Skeletal muscle tissue (tissue), 4 donors: Measurements from ENCODE around the gene SCN1B. TPM values are rescaled to one million over a fixed set of nuclear protein-coding genes. Genes with fewer than 3 reads are reported as not detected.
"Not testable (repeated sequence)": the region's sequence is repeated elsewhere in the genome, so short reads cannot be mapped to it uniquely, and the experiment has no call there.

ENCODE experiments used
- H3K27ac ChIP-seq: one replicate; pipeline ENCODE4 v1.7.0; 2013; ENCODE audit warnings: mild to moderate bottlenecking, low read depth, low read length, inconsistent platforms
- H3K27me3 ChIP-seq, 3 donors: one replicate each; pipeline ENCODE4 v1.7.0; 2013; ENCODE audit warnings: low read length in 3 of 3; ENCODE audit not compliant: control insufficient read depth in 3 of 3, insufficient read depth in 3 of 3
- H3K36me3 ChIP-seq, 3 donors: one replicate each; pipeline ENCODE4 v1.7.0; 2013; ENCODE audit warnings: low read length in 3 of 3; ENCODE audit not compliant: control insufficient read depth in 3 of 3, insufficient read depth in 3 of 3
- H3K4me1 ChIP-seq, 3 donors: one replicate each; pipeline ENCODE4 v1.7.0; 2013; ENCODE audit warnings: low read length in 3 of 3, mild to moderate bottlenecking in 3 of 3; ENCODE audit not compliant: control insufficient read depth in 3 of 3, insufficient read depth in 3 of 3
- H3K4me3 ChIP-seq, 3 donors: one replicate each; pipeline ENCODE4 v1.7.0; 2013; ENCODE audit warnings: low read length in 3 of 3
- H3K9ac ChIP-seq, 3 donors: one replicate each; pipeline ENCODE4 v1.7.0; 2013; ENCODE audit warnings: low read length in 3 of 3, mild to moderate bottlenecking in 3 of 3, moderate library complexity in 2 of 3, low read depth in 1 of 3
- H3K9me3 ChIP-seq, 3 donors: one replicate each; pipeline ENCODE4 v1.7.0; 2013; ENCODE audit warnings: low read length in 3 of 3; ENCODE audit not compliant: control insufficient read depth in 3 of 3
- total RNA-seq: library from RNA; depleted of rRNA; stranded (reverse); fragments of >200 nt; gene quantifications from one replicate; pipeline ENCODE4 v1.2.3, GENCODE V29; 2014
- donor health status: Osteomylitis.

SCN1B gene
- total RNA-seq, 1 donor from 2014 or later, result 1.6 TPM

DNA sequence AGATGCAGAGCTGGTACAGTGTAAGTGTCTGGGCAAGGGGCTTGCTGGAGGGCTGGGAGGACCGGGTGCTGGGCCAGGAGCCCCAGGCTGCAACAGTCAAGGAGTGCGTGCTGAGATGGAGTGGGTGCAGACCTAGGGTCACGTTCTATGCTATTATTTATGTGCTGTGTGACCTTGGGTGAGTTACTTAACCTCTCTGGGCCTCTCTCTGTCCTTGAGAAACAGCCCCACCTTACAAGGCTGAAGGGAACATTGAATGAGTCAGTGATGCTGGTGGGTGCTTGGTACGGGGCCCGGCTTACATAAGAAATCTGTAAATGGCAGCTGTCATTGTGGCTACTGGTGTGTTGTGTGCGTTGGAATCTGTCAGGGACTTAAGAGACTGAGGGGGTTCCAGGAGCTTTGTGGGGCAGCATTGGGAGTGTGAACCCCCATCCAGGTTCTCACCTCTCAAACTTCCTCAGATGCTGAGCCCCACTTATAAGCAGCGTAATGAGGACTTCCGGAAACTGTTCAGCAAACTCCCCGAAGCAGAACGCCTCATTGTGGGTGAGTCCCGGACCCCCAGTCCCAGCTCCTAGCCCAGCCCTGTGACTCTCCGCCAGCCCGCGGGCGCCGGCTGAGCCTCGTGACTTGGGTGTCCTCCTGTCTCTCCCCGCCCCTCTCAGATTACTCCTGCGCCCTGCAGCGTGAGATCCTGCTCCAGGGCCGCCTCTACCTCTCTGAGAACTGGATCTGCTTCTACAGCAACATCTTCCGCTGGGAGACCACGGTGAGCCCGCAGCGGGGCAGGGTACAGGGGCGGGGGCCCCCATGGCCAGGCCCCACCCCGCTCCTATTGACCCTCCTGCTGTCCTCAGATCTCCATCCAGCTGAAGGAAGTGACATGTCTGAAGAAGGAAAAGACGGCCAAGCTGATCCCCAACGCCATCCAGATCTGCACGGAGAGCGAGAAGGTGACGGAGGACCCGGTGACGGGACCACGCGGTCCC lies 20.6 kb upstream of the SCN1B start:
- H3K36me3 ChIP-seq, result peaks cover 29 to 51% (median 38%) of the 10 kb centered on the region in 3 donors
- no peaks in the 10 kb centered on the region for H3K9me3 ChIP-seq
- no peaks in the 10 kb centered on the region for H3K27me3 ChIP-seq
- no peak overlapping the region for H3K9ac ChIP-seq
- peak overlapping the region; percentile 58 for H3K27ac ChIP-seq
- H3K4me1 ChIP-seq, result peaks cover 12 to 28% (median 13%) of the 10 kb centered on the region in 3 donors
- no peak overlapping the region for H3K4me3 ChIP-seq

DNA sequence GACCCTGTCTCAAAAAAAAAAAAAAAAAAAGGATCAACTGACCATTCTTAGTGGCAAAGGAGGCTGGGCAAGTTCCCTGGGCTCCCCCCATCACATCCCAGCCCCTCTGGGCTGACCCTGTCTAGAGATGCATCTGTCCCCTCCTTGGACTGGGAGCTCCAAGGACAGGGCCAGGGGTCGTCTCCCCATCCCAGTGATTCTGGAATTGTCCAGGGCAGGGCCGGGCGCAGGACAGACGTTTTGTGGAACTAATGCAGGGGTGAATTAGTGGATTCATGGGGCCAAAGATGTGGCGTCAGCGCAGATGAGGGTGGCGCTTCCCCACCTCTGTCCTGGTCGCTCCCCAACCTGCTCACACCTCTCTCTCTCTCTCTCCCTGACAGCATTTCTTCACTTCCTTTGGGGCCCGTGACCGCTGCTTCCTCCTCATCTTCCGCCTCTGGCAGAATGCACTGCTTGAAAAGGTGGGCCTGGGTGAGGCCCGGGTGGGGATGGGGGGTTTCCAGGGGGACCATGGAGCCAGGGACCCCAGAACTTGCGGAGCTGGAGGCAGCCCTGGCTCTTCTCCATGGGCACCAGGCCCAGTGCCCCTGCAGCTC lies 19.1 kb upstream of the SCN1B start:
- Histone ChIP-seq H3K27ac (no peak overlapping the region), H3K9me3 (no peaks in the 10 kb centered on the region), H3K36me3 (peaks cover 39 to 59% (median 47%) of the 10 kb centered on the region in 3 donors), H3K4me3 (no peak overlapping the region), H3K4me1 (peaks cover 12 to 25% (median 13%) of the 10 kb centered on the region in 3 donors), H3K27me3 (no peaks in the 10 kb centered on the region), H3K9ac (no peak overlapping the region)

- Histone ChIP-seq H3K4me1 (peaks cover 12 to 22% (median 13%) of the 10 kb centered on the region in 3 donors), H3K36me3 (peaks cover 41 to 53% (median 47%) of the 10 kb centered on the region in 3 donors), H3K4me3 (no peak overlapping the region), H3K27me3 (no peaks in the 10 kb centered on the region), H3K27ac (peak overlapping the region; percentile 7), H3K9me3 (no peaks in the 10 kb centered on the region), H3K9ac (no peak overlapping the region)
Observed at GRCh38 chr19:35011737-35012682, 18.3 kb upstream of the SCN1B start.

- Histone ChIP-seq H3K27ac (peak overlapping the region; percentile 7), H3K36me3 (peaks cover 42 to 54% (median 54%) of the 10 kb centered on the region in 3 donors), H3K4me3 (no peak overlapping the region), H3K27me3 (no peaks in the 10 kb centered on the region), H3K9me3 (no peaks in the 10 kb centered on the region), H3K9ac (no peak overlapping the region), H3K4me1 (peaks cover 12 to 22% (median 13%) of the 10 kb centered on the region in 3 donors)
Observed at GRCh38 chr19:35013041-35013819, 17.0 kb upstream of the SCN1B start.

DNA sequence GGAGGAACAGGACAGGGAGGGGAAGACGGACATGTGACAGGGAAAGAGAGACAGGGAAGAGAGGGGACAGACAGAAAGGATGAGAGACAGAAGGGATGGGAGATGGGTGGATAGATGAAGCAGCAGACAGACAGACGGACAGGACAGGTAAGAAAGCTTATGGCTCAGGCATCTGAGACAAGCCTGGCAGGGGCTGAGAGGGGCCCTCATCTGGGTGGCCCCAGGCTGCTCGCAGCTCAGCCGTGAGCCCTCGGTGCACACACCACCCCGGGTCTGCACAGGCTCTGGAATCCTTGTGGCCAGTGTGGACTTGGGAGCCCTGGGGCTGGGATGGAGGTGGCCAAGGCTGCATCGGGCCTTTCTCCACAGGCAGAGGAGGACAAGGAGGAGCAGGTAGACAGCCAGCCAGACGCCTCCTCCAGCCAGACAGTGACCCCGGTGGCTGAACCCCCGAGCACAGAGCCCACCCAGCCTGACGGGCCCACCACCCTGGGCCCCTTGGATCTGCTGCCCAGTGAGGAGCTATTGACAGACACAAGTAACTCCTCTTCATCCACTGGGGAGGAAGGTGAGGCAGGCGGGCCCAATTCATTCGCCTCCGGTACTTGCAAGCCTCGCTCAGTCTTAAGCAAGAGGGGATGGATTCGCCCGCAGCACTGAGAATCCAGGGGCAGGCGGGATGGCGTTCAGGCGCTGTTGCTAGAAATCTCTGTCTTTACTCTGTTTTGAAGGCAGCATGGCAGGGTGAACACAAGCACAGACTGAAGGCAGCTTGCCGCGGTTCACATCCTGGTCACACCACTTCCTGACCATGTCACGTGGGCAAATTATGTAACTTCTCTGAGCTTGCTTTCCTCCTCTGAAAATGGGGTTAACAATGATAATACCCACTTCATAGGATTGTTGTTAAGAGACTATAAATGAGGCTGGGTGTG lies 16.2 kb upstream of the SCN1B start:
- H3K4me3 ChIP-seq, result no peak overlapping the region
- H3K9me3 ChIP-seq, result no peaks in the 10 kb centered on the region
- no peak overlapping the region for H3K27ac ChIP-seq
- H3K27me3 ChIP-seq, result no peaks in the 10 kb centered on the region
- H3K4me1 ChIP-seq, result peaks cover 12 to 22% (median 13%) of the 10 kb centered on the region in 3 donors
- H3K36me3 ChIP-seq, result peaks cover 51 to 63% (median 62%) of the 10 kb centered on the region in 3 donors
- H3K9ac ChIP-seq, result no peak overlapping the region

GRCh38 chr19:35014774-35015173 lies 15.5 kb upstream of the SCN1B start:
- H3K4me3 ChIP-seq, H3K9me3 ChIP-seq, H3K27me3 ChIP-seq, H3K27ac ChIP-seq, H3K9ac ChIP-seq: not testable (repeated sequence)
- Histone ChIP-seq H3K36me3 (peaks cover 52 to 66% (median 64%) of the 10 kb centered on the region in 3 donors), H3K4me1 (peaks cover 8 to 22% (median 12%) of the 10 kb centered on the region in 3 donors)

DNA sequence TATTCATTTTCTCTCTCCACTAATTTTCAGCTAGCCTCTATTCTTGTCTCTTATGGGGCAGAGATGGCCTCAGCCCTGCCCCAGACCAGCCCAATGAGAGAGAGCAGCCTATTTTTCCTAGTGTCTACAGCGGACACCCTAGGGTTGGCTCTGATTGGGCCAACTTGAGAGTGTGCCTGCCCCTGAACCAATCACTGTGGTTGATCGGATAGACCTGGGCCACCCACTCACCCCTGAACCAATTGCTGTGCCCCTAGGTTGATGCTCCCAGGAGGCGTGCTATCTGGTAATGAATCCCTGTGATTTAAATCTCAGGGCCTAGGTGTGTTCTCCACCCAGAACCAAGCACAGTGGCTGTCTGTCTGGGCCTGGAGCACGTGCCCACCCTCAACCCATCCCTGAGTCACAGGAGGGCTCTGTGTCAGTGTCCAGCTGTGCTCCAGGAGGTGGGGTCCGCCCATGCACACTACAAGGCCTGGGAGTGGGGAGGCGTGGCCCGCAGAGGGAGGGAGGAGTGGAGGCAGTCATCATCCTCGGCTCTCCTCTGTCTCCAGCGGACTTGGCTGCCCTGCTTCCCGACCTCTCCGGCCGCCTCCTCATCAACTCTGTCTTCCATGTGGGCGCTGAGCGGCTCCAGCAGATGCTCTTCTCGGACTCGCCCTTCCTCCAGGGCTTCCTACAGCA lies 14.9 kb upstream of the SCN1B start:
- no peak overlapping the region for H3K27ac ChIP-seq
- no peak overlapping the region for H3K9ac ChIP-seq
- peaks cover 57 to 62% (median 58%) of the 10 kb centered on the region in 3 donors for H3K36me3 ChIP-seq
- no peak overlapping the region for H3K4me3 ChIP-seq
- no peaks in the 10 kb centered on the region for H3K27me3 ChIP-seq
- no peaks in the 10 kb centered on the region for H3K9me3 ChIP-seq
- peaks cover 8 to 22% (median 12%) of the 10 kb centered on the region in 3 donors for H3K4me1 ChIP-seq

- Histone ChIP-seq H3K4me3 (no peak overlapping the region), H3K36me3 (peaks cover 58 to 64% (median 60%) of the 10 kb centered on the region in 3 donors), H3K9ac (no peak overlapping the region)
Observed at GRCh38 chr19:35015954-35016351, 14.3 kb upstream of the SCN1B start.

More at GRCh38 chr19:35015954-35016351, 14.3 kb upstream of the SCN1B start:
- Histone ChIP-seq H3K9me3 (no peaks in the 10 kb centered on the region), H3K27ac (no peak overlapping the region), H3K27me3 (no peaks in the 10 kb centered on the region), H3K4me1 (peaks cover 8 to 22% (median 12%) of the 10 kb centered on the region in 3 donors)
